Thyroid gland (tissue), 4 donors: Measurements from ENCODE around the gene HSD3B7.

ENCODE experiments used
- POLR2A ChIP-seq, 2 donors: fragments of 450-650 bp; IDR thresholded peaks; one replicate each; pipeline ENCODE4 v1.6.1; 2017; ENCODE audit warnings: antibody characterized with exemption in 2 of 2, mild to moderate bottlenecking in 2 of 2, moderate library complexity in 1 of 2
- TF ChIP-seq, protein P1 (sequence below), 6 experiments: fragments of 200-600 bp in 3 of 6; fragments of 450-650 bp in 3 of 6; sonication (generic) in 3 of 6; IDR thresholded peaks; one replicate each; pipeline ENCODE4 v1.5.1; 2016 to 2019; ENCODE audit warnings: antibody characterized with exemption in 6 of 6, mild to moderate bottlenecking in 2 of 6, inconsistent platforms in 1 of 6, moderate library complexity in 1 of 6

DNA sequence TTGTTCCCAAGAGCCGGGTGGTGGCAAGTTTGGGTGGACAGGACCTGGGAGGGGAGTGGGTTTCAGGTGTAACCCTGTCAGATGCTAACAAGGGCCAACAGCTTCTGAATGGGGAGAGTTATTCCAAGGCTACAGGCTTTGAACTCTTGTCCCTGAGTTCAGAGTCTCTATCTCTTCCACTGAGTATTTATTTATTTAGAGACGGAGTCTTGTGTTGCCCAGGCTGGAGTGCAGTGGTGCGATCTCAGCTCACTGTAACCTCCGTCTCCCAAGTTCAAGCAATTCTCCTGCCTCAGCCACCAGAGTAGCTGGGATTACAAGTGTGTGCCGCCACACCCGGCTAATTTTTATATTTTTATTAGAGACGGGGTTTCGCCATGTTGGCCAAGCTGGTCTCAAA is 30.0 kb upstream of the HSD3B7 start:
- no peak for TF ChIP-seq POLR2A (IDR thresholded peaks at IDR 0.05)
- TF ChIP-seq, protein P1, sequence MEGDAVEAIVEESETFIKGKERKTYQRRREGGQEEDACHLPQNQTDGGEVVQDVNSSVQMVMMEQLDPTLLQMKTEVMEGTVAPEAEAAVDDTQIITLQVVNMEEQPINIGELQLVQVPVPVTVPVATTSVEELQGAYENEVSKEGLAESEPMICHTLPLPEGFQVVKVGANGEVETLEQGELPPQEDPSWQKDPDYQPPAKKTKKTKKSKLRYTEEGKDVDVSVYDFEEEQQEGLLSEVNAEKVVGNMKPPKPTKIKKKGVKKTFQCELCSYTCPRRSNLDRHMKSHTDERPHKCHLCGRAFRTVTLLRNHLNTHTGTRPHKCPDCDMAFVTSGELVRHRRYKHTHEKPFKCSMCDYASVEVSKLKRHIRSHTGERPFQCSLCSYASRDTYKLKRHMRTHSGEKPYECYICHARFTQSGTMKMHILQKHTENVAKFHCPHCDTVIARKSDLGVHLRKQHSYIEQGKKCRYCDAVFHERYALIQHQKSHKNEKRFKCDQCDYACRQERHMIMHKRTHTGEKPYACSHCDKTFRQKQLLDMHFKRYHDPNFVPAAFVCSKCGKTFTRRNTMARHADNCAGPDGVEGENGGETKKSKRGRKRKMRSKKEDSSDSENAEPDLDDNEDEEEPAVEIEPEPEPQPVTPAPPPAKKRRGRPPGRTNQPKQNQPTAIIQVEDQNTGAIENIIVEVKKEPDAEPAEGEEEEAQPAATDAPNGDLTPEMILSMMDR (IDR thresholded peaks at IDR 0.05) = no peak
